Hepatocyte (in vitro differentiated cells): ENCODE data around the gene SEMA4C. TPM values are rescaled to one million over a fixed set of nuclear protein-coding genes. Genes with fewer than 3 reads are reported as not detected.

Source experiments
- DNase-seq: peaks from one replicate; pipeline ENCODE4 v3.0.0-alpha.2; 2016; ENCODE audit warnings: low spot score
- H2AFZ ChIP-seq: fragments of 200-600 bp; sonication (generic); 2 replicates; pipeline ENCODE4 v1.6.0; 2016; ENCODE audit warnings: antibody characterized with exemption, mild to moderate bottlenecking
- H3K27ac ChIP-seq: fragments of 200-600 bp; sonication (generic); 2 replicates; pipeline ENCODE4 v1.5.1; 2016; ENCODE audit warnings: mild to moderate bottlenecking
- H3K27me3 ChIP-seq: fragments of 200-600 bp; sonication (generic); 2 replicates; pipeline ENCODE4 v1.6.1; 2016
- H3K36me3 ChIP-seq: fragments of 200-600 bp; sonication (generic); replicated peaks from 2 replicates; pipeline ENCODE4 v1.5.1; 2016; ENCODE audit warnings: low read depth; ENCODE audit not compliant: insufficient read depth
- H3K4me1 ChIP-seq: fragments of 200-600 bp; sonication (generic); 2 replicates; pipeline ENCODE4 v1.5.1; 2016; ENCODE audit warnings: mild to moderate bottlenecking, moderate library complexity; ENCODE audit not compliant: insufficient read depth
- H3K4me2 ChIP-seq: fragments of 200-600 bp; sonication (generic); 2 replicates; pipeline ENCODE4 v1.6.0; 2016
- H3K4me3 ChIP-seq: fragments of 200-600 bp; sonication (generic); 2 replicates; pipeline ENCODE4 v1.5.1; 2016; ENCODE audit warnings: mild to moderate bottlenecking
- H3K79me2 ChIP-seq: fragments of 200-600 bp; sonication (generic); 2 replicates; pipeline ENCODE4 v1.6.0; 2017; ENCODE audit warnings: mild to moderate bottlenecking
- H3K9me2 ChIP-seq: fragments of 200-600 bp; sonication (generic); replicated peaks from 2 replicates; pipeline ENCODE4 v1.6.0; 2017; ENCODE audit warnings: mild to moderate bottlenecking; ENCODE audit not compliant: insufficient read depth
- H3K9me3 ChIP-seq: fragments of 200-600 bp; sonication (generic); 2 replicates; pipeline ENCODE4 v1.5.1; 2016; ENCODE audit warnings: low read depth, mild to moderate bottlenecking
- H4K20me1 ChIP-seq: fragments of 200-600 bp; sonication (generic); 2 replicates; pipeline ENCODE4 v1.6.0; 2016; ENCODE audit warnings: mild to moderate bottlenecking; ENCODE audit not compliant: insufficient read depth, poor library complexity, severe bottlenecking
- CTCF ChIP-seq: fragments of 200-600 bp; sonication (generic); IDR thresholded peaks from 2 replicates; pipeline ENCODE4 v1.5.1; 2016; ENCODE audit warnings: antibody characterized with exemption, mild to moderate bottlenecking; ENCODE audit not compliant: poor library complexity
- EZH2 ChIP-seq: fragments of 200-600 bp; sonication (generic); IDR thresholded peaks from 2 replicates; pipeline ENCODE4 v1.6.1; 2016; ENCODE audit warnings: antibody characterized with exemption, mild to moderate bottlenecking, borderline replicate concordance
- EZH2phosphoT487 ChIP-seq: fragments of 200-600 bp; sonication (generic); IDR thresholded peaks from one replicate; pipeline ENCODE4 v1.6.1; 2018; ENCODE audit warnings: antibody characterized with exemption, mild to moderate bottlenecking, low read depth, moderate library complexity; ENCODE audit not compliant: unreplicated experiment, severe bottlenecking
- WGBS: methylation state at CpG from one replicate; pipeline ENCODE4 v1.1.6; 2016; ENCODE audit warnings: low lambda C conversion rate; ENCODE audit errors: missing lambda C conversion rate; 5-methylcytosine and 5-hydroxymethylcytosine counted together
- polyA plus RNA-seq: library from polyadenylated mRNA; unstranded; fragments of >200 nt; fragmentation: Nextera tagmentation; extraction: Ambion mirVana; gene quantifications from 2 replicates; pipeline ENCODE4 v1.2.1, GENCODE V29; 2016
- total RNA-seq: library from RNA; depleted of rRNA; stranded (reverse); fragments of >200 nt; gene quantifications from 2 replicates; pipeline ENCODE4 v1.2.3, GENCODE V29; 2014

Gene SEMA4C
- total and polyA plus RNA-seq, 2 experiments from 2014 or later = 28.6 to 37.5 TPM

- Histone ChIP-seq H3K36me3 (no peaks in the 10 kb centered on the region), H3K4me1 (peaks cover 7% of the 10 kb centered on the region), H4K20me1 (no peaks in the 10 kb centered on the region), H3K9me2 (no peaks in the 10 kb centered on the region), H3K4me3 (no peak overlapping the region), H3K4me2 (no peak overlapping the region), H3K79me2 (no peaks in the 10 kb centered on the region), H2AFZ (no peak overlapping the region), H3K9me3 (no peaks in the 10 kb centered on the region), H3K27me3 (no peaks in the 10 kb centered on the region), H3K27ac (no peak overlapping the region)
- no peak for TF ChIP-seq CTCF
- TF ChIP-seq EZH2 = no peak
- no peak for TF ChIP-seq EZH2phosphoT487
- 86% methylated on average over 12 of the region's 12 CpGs for WGBS
- DNase-seq = no peak
These were observed 59.7 kb downstream of the SEMA4C start for GRCh38 chr2:96809951-96810782.

Other genes starting within 250 kb of the SEMA4C start
- 26.7 and 27.7 TPM in 2 replicates for gene KANSL3, start 231.8 kb downstream of the SEMA4C start, total RNA-seq
- gene KANSL3, start 231.8 kb downstream of the SEMA4C start, polyA plus RNA-seq = 18.4 and 20.4 TPM in 2 replicates
- 0.10 and 0.28 TPM in 2 replicates for gene FER1L5, start 227.3 kb downstream of the SEMA4C start, total RNA-seq
- gene FER1L5, start 227.3 kb downstream of the SEMA4C start, polyA plus RNA-seq = 0.21 and 0.33 TPM in 2 replicates
- 35.6 and 44.4 TPM in 2 replicates for gene LMAN2L, start 130.0 kb downstream of the SEMA4C start, total RNA-seq
- 44.6 and 46.7 TPM in 2 replicates for gene LMAN2L, start 130.0 kb downstream of the SEMA4C start, polyA plus RNA-seq
- gene CNNM4, start 109.2 kb downstream of the SEMA4C start, total RNA-seq = 10.8 and 11.0 TPM in 2 replicates
- 8.8 and 11.3 TPM in 2 replicates for gene CNNM4, start 109.2 kb downstream of the SEMA4C start, polyA plus RNA-seq
- gene CNNM3, start 53.8 kb downstream of the SEMA4C start, total RNA-seq = 17.0 and 17.1 TPM in 2 replicates
- 23.7 and 25.8 TPM in 2 replicates for gene CNNM3, start 53.8 kb downstream of the SEMA4C start, polyA plus RNA-seq
- 1.8 and 2.0 TPM in 2 replicates for gene ANKRD23, start 26.1 kb downstream of the SEMA4C start, total RNA-seq
- gene ANKRD23, start 26.1 kb downstream of the SEMA4C start, polyA plus RNA-seq = 4.4 and 4.7 TPM in 2 replicates
- gene ANKRD39, start 12.1 kb downstream of the SEMA4C start, total RNA-seq = 9.0 and 13.6 TPM in 2 replicates
- gene ANKRD39, start 12.1 kb downstream of the SEMA4C start, polyA plus RNA-seq = 25.6 and 34.9 TPM in 2 replicates
- not detected in 2 replicates for gene FAM178B, start 116.5 kb upstream of the SEMA4C start, total RNA-seq
- 1.6 and 2.6 TPM in 2 replicates for gene FAM178B, start 116.5 kb upstream of the SEMA4C start, polyA plus RNA-seq
- 9.3 and 15.2 TPM in 2 replicates for gene FAHD2B, start 224.8 kb upstream of the SEMA4C start, total RNA-seq
- 15.5 and 21.1 TPM in 2 replicates for gene FAHD2B, start 224.8 kb upstream of the SEMA4C start, polyA plus RNA-seq
- gene ANKRD36, start 243.1 kb upstream of the SEMA4C start, total RNA-seq = 15.6 TPM in 2 replicates
- gene ANKRD36, start 243.1 kb upstream of the SEMA4C start, polyA plus RNA-seq = 9.3 and 12.1 TPM in 2 replicates